Smooth muscle cell of the brain vasculature (primary cell): ENCODE measurements around the gene MED31.
"Not testable (repeated sequence)": the region's sequence is repeated elsewhere in the genome, so short reads cannot be mapped to it uniquely, and the experiment has no call there.

Experiments used
- DNase-seq: peaks from one replicate; pipeline ENCODE4 v3.0.0-alpha.2; 2012; ENCODE audit warnings: low read depth, low spot score

The MED31 gene

DNA sequence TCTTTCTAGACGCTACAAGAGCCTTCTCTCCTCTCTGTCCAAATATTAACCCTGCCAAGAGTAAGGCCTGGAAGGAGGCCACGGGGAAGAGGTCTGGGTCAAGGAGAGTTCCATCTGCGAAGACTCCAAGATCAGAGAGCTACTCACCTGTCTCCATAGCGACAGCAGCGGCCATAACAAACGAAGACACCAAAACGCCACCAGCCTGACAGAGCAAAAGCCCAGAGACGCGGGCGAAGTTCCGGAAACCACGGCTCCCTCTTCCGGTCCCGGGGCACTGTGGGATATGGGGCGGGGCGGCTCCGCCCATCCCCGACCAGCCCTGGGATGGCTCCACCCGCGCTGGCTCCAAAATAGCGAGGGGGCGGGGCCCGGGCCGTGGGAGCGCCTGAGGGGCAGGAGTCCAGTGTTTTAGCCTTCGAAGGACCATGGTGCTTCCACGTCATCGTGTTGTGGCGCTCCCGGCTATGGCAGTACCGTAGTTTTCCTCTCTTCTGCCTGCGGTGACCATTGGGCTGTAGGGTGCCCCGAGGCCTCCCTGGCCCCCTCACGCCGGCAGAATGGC, at the start of gene MED31, which contains the start of gene C17orf100:
MED31 (minus strand) TSS at position 252 of the 565 bp plus-strand sequence; CDS start at position 175, 77 bp downstream.
C17orf100 (plus strand) TSS at position 409 of the 565 bp plus-strand sequence; CDS start at position 561, 152 bp downstream.
- DNase-seq: peak; percentile 64

DNA sequence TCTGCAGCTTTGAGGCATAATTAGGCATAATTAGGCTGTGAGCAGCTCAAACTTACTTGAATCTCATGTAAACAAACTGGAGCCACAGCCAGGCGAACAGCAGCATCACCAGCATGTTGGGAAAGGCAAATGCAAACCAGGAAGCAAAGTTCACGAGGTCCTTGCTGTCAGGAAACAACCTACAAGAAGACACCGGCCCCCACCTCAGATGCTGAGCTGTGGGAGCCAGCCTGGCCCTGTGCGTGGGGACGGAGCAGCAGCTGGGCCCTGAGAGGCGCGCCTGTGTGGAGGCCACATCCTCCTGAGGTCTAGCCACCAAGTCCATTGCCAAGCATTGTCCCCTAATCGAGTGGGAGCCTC, 49.5 kb upstream of the MED31 start:
- no peak for DNase-seq

DNA sequence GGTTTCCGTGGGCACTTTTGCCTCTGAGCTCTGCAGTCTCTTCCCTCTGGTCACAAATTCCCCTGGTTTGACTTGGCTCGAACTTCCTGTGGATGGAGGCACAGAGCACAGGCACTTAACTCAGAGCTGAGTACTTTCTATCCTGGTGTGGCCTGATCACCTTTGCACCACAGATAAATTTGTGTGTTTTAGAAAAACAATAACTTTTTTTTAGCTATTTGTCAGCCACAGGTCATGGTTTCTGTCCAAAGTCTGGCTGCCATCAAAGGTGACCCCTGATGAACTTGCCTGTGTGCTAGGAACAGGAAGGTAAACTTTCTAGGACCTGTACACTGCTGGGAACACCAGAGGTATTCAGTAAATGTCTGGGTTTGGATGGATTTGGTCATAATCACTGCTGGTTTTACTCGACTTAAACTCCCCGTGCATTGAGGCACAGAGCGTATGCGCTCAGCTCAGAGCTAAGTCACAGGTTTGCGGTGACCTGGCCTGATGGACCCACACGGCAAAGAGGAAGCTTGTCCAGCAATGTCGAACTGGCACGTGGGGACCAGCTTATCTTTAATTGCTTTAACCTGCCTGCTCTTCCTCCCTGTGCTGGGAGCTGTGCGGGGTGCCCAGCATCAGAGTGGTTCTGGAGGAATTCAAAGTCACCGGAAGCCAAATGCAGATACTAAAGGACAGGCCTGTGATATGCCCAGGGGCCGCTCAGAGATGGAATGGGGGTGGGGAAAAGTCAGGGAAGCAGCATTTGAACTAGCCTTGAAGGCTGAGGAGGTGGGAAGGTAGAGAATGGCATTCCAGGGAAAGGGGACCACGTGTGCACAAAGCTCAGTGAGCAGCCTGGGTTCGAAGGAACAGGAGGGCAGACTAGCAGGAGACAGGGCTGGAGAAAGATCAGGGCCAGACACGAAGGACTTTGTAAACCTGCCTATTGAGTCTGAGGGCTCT, 48.9 kb upstream of the MED31 start:
- no peak for DNase-seq

DNA sequence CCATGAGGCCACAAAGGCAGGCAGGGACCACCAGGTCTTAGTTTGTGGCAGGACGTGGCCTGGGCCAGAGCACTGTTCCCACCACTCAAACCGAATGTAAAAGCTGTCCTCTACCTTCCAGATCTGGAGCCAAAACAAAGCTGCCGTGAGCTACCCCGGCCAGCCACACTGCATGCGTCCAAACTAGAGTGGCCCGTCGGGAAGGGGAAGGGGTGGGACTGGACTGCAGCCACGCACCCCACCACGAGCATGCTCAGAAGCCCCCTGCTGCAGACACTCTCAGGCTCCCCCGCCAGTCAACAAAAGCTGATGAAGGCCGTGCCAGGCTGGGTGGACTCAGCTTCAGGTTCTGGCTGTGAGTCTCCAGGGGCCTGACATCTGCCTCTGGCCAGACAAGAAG, 46.6 kb upstream of the MED31 start:
- DNase-seq: no peak

DNA sequence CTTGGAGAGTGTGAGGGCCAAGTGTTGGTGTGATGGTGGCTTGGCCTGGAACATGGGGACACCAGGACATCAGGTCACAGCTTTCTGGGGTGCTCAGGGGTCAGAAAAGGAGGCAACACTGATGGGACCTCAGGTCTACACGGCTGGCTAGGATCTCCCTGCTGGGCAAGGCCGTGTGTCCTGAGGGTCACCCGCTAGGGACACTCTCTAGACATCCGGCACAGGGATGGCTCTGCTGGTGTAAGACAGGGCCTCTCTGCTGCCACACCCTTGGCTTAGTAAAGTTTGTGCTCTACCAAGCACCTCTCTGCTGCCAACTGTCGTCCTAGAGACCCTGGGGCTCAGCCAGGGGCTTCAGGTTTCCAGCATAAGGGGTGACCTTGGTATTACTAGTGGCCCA, 45.5 kb upstream of the MED31 start:
- no peak for DNase-seq

DNA sequence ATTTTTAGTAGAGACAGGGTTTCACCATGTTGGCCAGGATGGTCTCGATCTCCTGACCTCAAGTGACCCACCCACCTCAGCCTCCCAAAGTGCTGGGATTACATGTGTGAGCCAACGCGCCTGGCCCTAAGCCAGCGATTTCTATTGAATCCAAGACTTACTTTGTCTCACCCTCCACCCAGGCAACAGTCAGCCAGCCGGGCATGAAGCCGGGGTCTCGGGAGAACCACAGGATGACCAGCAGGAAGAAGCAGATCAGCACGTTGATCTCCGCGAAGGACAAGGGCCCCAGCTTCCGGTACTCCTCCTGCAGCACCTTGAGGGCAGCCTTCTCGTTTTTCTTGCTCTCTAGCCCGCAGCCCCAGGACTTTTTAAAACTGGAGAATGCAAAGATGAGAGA, 44.2 kb upstream of the MED31 start:
- no peak for DNase-seq

DNA sequence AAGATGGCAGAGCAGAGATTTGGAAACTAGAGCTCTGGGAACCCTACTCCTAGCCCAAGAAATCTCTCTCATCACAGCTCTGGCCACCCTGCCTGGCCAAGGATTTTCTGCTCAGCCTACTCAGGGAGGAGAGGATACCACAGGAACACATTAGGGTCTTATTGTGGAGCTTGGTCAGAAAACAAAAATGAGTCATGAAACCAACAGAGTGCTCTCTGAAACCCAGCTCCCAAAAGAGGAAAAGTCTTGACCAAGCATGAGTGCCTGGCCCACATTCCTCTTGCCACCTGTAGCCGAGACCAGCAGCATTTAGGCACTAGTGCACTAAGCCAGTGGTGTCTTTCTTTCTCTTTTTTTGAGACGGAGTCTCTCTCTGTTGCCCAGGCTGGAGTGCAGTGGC, 43.6 kb upstream of the MED31 start:
- no peak for DNase-seq

DNA sequence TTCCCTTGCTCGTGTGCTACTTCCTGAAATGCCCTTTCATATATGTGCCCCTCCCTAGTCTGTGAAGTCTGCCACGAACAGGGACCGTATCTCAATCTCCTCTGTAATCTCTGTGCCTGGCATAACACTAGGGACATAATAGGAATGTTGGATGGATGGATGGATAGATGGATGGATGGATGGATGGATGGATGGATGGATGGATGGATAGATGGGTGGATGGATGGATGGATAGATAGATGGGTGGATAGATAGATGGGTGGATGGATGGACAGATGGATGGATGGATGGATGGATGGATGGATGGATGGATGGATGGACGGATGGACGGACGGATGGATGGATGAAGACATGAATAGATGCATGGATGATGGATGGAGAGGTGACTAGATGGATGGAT, 40.6 kb upstream of the MED31 start:
- DNase-seq: not testable (repeated sequence)

DNA sequence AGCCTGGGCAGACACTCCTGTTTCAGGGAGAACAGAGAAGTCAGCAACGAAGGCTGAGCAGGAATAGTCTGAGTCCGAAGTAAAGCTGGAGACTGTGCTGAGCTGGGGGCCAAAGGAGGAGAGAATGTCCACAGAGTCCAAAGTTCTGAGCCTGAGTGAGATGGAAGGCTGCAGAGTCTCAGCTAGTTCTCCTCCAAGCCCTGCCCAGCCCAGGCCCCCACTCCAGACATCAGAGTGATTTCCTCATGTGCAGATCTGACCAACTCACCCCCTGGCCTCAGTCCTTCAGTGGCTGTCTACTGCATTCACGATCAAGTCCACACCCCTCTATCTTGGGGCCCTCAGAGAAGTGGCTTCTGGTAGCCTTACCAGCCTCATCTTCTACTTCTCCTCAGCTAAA, 40.1 kb upstream of the MED31 start:
- DNase-seq: no peak

DNA sequence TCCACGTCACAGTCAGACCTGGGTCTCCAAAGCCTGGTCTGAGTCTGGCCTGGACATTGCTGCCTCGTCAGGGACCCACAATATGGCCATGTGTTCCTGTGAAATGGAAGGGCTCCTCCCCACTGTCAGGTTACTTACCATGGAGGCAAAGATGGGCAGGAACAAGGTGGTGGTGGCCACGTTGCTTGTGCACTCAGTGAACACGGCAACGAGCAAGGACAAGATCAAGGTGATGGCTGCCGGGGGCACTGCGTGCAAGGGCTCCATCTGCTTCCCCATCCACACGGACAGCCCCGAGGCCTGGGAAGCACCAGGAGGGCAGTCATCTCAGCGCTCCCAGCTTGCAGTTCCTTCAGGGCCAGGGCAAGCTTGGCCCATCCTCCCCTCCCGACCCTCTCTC, 39.2 kb upstream of the MED31 start:
- no peak for DNase-seq

DNA sequence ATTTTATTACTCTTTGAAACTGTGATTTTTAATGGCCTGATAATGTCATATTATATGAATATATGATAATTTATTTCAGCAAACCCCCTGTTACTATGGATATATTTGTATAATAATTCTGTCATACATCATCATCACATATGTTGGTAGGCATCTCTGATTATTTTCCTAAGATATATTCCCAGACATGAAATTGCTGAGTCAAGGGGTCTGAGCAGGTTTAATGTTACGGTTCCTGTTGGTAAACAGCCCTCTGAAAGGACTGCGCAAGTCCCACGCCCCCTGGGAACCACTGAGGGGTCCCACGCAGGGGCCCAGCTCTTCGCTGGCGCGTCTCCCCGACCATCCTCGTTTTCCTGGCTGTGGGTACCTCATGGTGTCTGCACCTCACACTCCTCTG, 37.5 kb upstream of the MED31 start:
- no peak for DNase-seq

DNA sequence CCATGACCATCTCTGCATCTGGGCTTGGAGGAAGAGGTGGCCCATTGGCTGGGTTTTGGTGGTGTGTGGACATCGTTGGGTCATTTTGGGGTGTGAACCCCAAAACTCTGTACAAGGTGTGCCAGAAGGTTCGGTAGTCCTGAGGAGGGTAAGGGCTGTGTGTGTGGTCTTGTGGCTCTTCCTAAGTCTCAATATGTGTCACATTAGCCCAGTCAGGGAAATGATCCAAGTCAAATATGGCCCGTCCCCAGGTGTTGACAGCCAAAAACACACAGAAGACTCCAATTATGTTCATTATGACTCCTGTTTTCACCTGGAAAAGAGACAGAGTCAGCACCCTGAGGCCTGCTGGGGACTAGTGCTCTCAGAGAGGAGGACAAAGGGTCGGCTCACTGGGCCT, 34.6 kb upstream of the MED31 start:
- DNase-seq: no peak

DNA sequence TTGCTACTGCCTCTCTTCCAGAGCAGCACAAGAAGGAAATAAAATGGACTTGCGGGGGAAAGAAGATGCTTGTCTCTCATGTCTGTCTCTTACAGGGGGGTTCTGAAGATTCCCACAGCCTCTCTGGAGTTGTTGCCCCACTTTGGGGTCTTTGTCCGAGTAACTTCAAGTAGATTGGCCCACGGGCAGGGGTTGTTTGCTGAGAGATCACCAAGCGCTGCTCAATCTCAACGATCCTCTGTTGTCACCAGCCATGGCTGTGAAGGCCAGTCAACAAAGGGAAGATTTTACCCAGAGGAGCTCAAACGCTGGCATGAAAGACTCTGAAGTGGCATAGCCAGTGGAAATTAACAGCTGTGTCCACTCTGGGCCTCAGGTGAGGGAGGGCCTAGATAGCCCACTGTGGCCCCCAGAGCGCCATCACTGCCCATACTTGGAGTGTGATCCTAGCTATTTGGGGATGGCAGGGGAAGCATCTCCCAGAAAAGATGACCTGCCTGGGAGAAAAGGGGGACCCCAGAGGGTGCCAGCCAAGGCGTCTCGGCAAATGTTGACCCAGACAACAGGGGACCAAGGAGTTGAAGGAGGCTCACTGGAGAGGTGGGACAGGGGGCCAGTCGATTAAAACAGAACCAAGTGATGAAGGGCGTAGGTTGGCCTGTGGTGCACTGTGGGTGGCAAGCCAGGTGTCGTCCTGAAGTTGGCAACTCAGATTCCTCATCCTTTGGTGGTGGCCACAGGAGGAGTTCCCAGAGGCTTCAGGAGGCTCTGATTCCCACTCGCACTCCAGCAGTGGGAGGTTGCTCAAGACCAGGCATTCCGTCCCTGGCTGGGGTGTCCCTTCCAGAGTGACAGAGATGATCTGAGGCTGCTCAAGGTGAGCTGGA, 33.7 kb upstream of the MED31 start:
- no peak for DNase-seq

DNA sequence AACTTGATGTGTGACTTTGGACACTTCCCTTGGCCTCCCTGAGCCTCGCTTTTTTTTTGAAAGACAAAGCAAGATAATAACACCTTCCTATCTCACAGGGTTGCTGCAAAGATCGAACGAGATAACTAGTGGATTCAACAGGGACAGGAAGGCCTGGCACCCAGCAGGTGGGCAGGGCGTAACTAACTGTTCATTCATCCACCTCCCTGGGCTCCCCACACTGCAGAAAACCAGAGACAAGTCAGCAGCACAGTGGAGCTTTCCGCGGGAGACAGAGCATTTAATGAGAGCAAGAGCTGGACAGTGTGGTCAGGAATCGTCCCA, 33.0 kb upstream of the MED31 start:
- no peak for DNase-seq

DNA sequence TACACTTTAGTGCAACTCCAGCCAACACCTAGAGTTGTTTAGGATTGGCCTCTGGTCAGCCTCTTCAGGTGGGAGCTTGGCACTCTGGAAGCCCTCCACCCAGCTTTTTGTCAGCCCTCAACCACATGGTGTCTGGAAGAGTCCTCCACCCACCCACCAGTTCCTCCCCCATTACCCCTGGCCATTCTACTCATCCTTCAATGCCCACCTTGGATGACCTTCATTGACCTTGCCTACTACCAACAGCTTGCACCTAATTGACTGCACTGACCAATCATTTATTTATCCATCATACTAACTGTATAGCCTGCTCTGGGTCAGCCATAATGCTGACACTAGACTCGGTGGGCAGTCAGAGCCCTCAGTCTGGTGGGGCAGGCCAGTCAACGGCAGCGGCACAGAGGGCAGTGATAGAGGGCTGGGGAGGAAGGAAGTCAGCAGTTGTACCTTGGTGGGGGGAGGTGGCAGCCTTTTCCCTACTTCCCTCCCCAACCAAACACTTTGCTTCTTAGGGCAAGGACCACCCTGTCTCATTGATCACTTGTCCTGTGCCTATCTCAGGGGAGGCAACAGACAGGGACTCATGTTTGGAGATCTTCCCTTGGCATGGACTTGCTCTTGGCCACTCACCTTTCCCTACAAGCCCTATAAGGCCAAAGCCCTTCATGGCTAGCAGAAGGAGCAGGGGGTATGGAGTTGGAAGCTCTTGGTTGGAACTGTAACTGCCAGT, 32.5 kb upstream of the MED31 start:
- DNase-seq: no peak

DNA sequence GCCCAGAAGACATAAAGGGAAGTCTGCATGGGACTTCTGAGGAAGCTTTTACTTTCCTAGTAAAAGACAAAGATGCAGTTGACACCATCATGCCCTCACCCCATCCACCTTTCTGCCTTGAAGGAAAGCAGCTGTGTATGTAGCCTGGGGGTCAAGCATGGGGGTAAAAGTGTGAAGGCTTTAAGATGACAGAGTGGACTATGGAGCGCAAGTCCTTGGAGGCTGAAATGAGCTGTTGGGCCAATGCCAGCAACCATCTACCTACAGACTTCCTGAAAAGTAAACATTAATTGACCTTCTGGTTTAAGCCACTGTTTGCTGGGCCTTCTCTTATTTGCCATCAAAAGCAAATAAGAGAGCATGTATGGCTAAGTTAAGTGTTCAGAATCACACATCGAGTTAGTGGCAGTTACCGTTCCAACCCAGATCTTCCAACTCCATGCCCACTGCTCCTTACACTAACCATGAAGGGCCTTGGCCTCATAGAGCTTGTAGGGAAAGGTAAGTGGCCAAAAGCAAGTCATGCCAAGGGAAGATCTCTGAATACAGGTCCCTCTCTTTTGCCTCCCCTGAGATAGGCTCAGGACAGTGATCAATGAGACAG, 31.8 kb upstream of the MED31 start:
- DNase-seq: no peak

DNA sequence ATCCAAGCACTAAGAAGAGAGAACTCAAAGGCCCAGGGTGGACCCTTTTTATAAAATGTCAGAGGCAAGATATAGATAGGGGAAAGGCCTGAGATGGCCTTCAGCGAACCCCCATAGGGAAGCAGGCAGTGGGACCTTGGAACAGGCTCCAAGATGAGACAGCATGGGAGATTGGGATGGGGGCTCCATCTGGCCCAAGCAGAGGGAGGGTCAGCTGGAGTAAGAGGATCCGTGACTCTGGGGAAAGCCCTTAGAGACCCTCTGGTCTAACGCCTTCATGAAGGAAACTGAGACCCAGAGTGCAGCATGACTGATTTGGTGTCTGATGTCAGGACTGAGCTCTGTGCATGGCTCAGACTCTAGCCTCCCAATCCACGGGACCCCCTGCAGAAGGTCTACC, 30.9 kb upstream of the MED31 start:
- DNase-seq: no peak

DNA sequence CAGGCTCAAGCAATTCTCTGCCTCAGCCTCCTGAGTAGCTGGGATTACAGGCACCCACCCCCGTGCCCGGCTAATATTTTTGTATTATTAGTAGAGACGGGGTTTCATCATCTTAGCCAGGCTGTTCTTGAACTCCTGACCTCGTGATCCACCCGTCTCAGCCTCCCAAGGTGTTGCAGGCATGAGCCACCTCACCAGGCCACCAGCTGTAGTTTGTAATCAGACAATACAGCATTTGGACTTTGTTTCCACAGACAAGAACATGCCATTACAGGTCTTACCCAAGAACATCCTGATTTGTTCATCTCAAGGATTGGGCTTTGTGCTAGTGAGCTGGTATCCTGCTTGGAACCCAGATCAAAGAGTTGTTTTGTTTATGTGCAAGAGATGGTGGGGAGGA, 30.3 kb upstream of the MED31 start:
- no peak for DNase-seq

DNA sequence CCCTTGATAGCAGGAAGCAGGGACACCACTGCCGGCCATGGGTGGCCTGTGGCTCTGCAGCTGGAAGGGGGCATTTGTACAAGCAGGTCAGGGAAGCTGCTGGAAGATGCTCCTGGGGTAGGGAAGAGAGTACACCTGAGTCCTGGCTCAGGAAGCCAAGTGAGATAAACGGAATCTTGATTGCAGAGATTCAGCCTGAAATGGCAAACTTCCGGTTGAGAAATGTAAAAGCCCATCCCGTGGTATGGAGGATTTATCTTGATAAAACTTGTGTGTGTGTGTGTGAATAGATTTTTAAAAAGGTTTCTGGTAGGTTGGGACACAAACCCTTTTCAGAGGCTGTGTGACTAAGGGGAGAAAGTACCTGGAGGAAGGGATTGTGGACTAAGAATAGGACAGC, 29.8 kb upstream of the MED31 start:
- no peak for DNase-seq

DNA sequence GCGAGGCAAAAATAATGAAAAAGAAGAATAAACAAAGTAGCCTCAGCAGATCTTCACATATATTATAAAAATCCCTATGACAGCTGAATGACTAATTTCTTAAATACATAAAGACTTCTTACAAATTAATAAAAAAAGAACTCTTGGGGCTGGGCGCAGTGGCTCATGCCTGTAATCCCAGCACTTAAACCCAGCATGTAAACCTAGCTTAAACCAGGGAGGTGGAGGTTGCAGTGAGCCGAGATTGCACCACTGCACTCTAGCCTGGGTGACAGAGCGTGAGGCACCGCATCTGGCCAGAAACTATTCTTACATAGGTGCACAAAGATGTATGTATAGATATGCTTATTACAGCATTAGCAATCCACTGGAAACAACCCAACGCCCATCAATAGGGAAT, 27.8 kb upstream of the MED31 start:
- DNase-seq: no peak

DNA sequence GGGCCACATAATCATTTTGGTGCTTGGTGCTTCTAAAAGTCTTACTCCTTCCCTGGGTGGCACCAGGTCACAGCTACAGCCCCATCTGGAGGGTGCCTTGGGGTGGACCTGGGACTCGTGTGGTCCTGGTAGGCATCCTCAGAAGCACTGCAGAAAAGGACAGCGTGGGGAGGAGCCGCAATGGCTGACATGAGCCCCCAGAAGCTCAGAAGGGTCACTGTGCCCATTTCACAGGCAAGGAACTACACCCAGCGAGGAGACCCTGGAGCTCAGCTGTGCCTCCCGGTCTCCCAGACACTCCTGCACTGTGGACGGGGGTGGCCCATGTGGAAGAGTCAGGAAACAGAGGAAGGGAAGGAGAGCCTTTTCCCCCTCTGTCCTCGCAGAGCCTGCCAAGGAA, 26.5 kb upstream of the MED31 start:
- no peak for DNase-seq
